GM12801 (cell line): ENCODE results near the gene RYR2.

Experiments used
- CTCF ChIP-seq: IDR thresholded peaks from one replicate; pipeline ENCODE4 v1.5.1; 2011; ENCODE audit warnings: control low read depth; ENCODE audit not compliant: insufficient read length; ENCODE audit errors: extremely low read depth

The RYR2 gene

GRCh38 chr1:237756304-237756967 lies 714.5 kb downstream of the RYR2 start:
- no peak for TF ChIP-seq CTCF

DNA sequence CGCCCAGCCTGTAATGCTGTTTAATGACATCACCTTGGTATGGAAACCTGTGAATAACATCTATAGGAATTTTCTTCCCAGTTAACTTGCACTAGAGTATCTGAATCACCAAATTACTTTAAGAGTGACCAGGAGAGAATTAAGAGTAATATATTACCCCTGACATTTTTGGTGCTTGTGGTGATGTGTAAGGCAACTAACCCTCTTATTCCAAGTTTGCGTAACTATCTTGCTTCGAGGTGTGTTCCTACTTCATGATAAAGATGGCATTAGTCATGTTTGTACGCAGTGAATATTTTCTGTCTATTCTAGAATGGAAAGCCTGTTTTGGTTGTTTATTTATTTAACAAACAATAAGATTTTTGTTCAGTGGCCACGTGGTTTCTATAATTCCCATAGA lies 717.4 kb downstream of the RYR2 start:
- no peak for TF ChIP-seq CTCF

DNA sequence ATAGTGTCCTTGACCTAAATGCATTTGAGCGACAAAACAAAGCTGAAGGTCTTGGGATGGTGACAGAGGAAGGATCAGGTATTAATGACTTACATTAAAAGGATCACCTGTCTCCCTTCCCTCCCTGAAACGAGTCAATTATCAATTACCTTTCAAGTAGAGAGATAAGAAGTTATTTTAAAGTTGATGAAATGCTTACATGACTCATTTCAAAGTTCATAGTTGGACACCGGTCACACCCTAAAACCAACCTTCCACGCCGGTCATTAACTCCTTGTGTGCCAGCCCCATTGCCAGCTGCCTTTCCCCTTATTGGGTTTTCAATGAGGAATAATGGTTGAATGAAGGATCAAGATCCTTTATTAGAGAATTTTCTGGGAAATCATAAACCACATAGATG lies 719.0 kb downstream of the RYR2 start:
- no peak for TF ChIP-seq CTCF

- no peak for TF ChIP-seq CTCF
These were observed 721.2 kb downstream of the RYR2 start for GRCh38 chr1:237763137-237763536.

GRCh38 chr1:237763751-237764150 lies 721.8 kb downstream of the RYR2 start:
- TF ChIP-seq CTCF = no peak

- no peak for TF ChIP-seq CTCF
These were observed 727.9 kb downstream of the RYR2 start for GRCh38 chr1:237769916-237770315.

- TF ChIP-seq CTCF = no peak
These were observed 730.0 kb downstream of the RYR2 start for GRCh38 chr1:237772009-237772408.

DNA sequence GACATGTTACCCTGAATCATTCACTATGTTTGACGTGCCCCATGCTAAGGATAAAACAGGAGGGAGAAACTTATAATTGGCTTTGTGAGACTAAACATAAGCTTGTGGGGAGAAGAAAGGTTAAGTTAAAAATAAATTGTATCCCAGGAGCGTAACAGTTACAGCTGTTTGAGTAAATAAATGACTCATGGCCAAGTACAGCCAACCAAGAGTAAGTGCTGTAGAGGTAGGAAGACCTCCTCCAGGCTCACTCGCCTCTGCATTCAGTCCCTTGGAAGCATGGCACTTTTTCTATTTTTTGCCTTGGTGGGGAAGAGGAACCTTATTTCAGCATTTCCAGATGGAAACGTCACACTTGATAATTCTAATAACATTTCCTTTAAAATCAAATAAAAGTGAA lies 732.3 kb downstream of the RYR2 start:
- TF ChIP-seq CTCF = no peak
